ENCODE measurements around the gene LRRC61.

LRRC61 gene

GRCh38 chr7:150346922-150347321 lies 23.8 kb downstream of the LRRC61 start:
- no peak for DNase-seq (ENCODE audit: insufficient read length, low spot score)
- no peak for FAIRE-seq

GRCh38 chr7:150351587-150352194 lies 28.5 kb downstream of the LRRC61 start:
- FAIRE-seq = no peak
- no peak for DNase-seq (ENCODE audit: insufficient read length, low spot score)

- FAIRE-seq = no peak
These were observed 32.5 kb downstream of the LRRC61 start for GRCh38 chr7:150355666-150356059.

GRCh38 chr7:150356265-150356897 lies 33.2 kb downstream of the LRRC61 start:
- FAIRE-seq (no peak), DNase-seq (ENCODE audit: insufficient read length, low spot score) (no peak)

More at GRCh38 chr7:150355666-150356059, 32.5 kb downstream of the LRRC61 start:
- no peak for DNase-seq (ENCODE audit: insufficient read length, low spot score)

GRCh38 chr7:150357270-150357669 lies 34.1 kb downstream of the LRRC61 start:
- no peak for FAIRE-seq
- no peak for DNase-seq (ENCODE audit: insufficient read length, low spot score)

- FAIRE-seq = no peak
- DNase-seq (ENCODE audit: insufficient read length, low spot score) = no peak
These were observed 34.7 kb downstream of the LRRC61 start for GRCh38 chr7:150357771-150358427.

GRCh38 chr7:150358433-150358832 lies 35.3 kb downstream of the LRRC61 start:
- DNase-seq (ENCODE audit: insufficient read length, low spot score) = no peak
- no peak for FAIRE-seq

- DNase-seq (ENCODE audit: insufficient read length, low spot score) (no peak), FAIRE-seq (no peak)
These were observed 36.0 kb downstream of the LRRC61 start for GRCh38 chr7:150358988-150359621.

GRCh38 chr7:150359622-150360362 lies 36.6 kb downstream of the LRRC61 start:
- FAIRE-seq (no peak), DNase-seq (ENCODE audit: insufficient read length, low spot score) (no peak)

- FAIRE-seq (no peak), DNase-seq (ENCODE audit: insufficient read length, low spot score) (no peak)
These were observed 37.4 kb downstream of the LRRC61 start for GRCh38 chr7:150360363-150361058.

GRCh38 chr7:150361402-150361801 lies 38.2 kb downstream of the LRRC61 start:
- DNase-seq (ENCODE audit: insufficient read length, low spot score) = no peak

GRCh38 chr7:150361807-150362621 lies 38.9 kb downstream of the LRRC61 start:
- DNase-seq (ENCODE audit: insufficient read length, low spot score) = no peak
- no peak for FAIRE-seq

More at GRCh38 chr7:150361402-150361801, 38.2 kb downstream of the LRRC61 start:
- no peak for FAIRE-seq

GRCh38 chr7:150363370-150363769 lies 40.2 kb downstream of the LRRC61 start:
- DNase-seq (ENCODE audit: insufficient read length, low spot score) = no peak
- FAIRE-seq = no peak

GRCh38 chr7:150363872-150364271 lies 40.7 kb downstream of the LRRC61 start:
- FAIRE-seq (peak; percentile 48), DNase-seq (ENCODE audit: insufficient read length, low spot score) (no peak)

GRCh38 chr7:150365194-150365593 lies 42.0 kb downstream of the LRRC61 start:
- FAIRE-seq (no peak), DNase-seq (ENCODE audit: insufficient read length, low spot score) (no peak)

GRCh38 chr7:150365673-150366398 lies 42.7 kb downstream of the LRRC61 start:
- DNase-seq (ENCODE audit: insufficient read length, low spot score) (no peak), FAIRE-seq (peak; percentile 72)

GRCh38 chr7:150367677-150368095 lies 44.5 kb downstream of the LRRC61 start:
- DNase-seq (ENCODE audit: insufficient read length, low spot score) (no peak), FAIRE-seq (peak; percentile 85)

GRCh38 chr7:150368096-150368883 lies 45.1 kb downstream of the LRRC61 start, which contains the start of gene REPIN1:
TSS of gene REPIN1 (plus strand) at chr7:150368822. CDS start at chr7:150369712, 890 bp downstream.
- peak; percentile 81 for FAIRE-seq
- peak; percentile 89 for DNase-seq (ENCODE audit: insufficient read length, low spot score)
